Activated T-cell treated with anti-CD3 and anti-CD28 coated beads, Interleukin-2, amount 50 U/mL, for 4 hours (primary cell): ENCODE results near the gene CARS2. TPM values are rescaled to one million over a fixed set of nuclear protein-coding genes. Genes with fewer than 3 reads are reported as not detected.
"Not testable (repeated sequence)": the region's sequence is repeated elsewhere in the genome, so short reads cannot be mapped to it uniquely, and the experiment has no call there.

ENCODE experiments used
- ATAC-seq, 2 donors: fragments of 200-7000 bp; cut with Tn5 transposase; one replicate each; pipeline ENCODE4 v1.10.0; 2021
- DNase-seq: peaks from one replicate; pipeline ENCODE4 v3.0.0-alpha.2; 2020
- H3K27me3 Mint-ChIP-seq: one replicate; pipeline ENCODE4 v1.8.0; 2021; ENCODE audit warnings: low read depth, mixed read lengths
- H3K36me3 Mint-ChIP-seq: one replicate; pipeline ENCODE4 v1.8.0; 2022; ENCODE audit warnings: mixed read lengths; ENCODE audit not compliant: insufficient read depth
- H3K4me1 Mint-ChIP-seq: one replicate; pipeline ENCODE4 v1.8.0; 2021; ENCODE audit warnings: low read depth, mixed read lengths
- H3K4me3 Mint-ChIP-seq: one replicate; pipeline ENCODE4 v1.8.0; 2021; ENCODE audit warnings: mild to moderate bottlenecking, moderate library complexity, mixed read lengths
- H3K9me3 Mint-ChIP-seq: one replicate; pipeline ENCODE4 v1.8.0; 2021; ENCODE audit warnings: mixed read lengths
- total RNA-seq, 3 donors: library from RNA; stranded (reverse); gene quantifications; one replicate each; pipeline ENCODE4 v1.2.1, GENCODE V29; 2021

The CARS2 gene
- total RNA-seq, 3 donors from 2014 or later = 72.6 to 97.4 (median 80.3) TPM

DNA sequence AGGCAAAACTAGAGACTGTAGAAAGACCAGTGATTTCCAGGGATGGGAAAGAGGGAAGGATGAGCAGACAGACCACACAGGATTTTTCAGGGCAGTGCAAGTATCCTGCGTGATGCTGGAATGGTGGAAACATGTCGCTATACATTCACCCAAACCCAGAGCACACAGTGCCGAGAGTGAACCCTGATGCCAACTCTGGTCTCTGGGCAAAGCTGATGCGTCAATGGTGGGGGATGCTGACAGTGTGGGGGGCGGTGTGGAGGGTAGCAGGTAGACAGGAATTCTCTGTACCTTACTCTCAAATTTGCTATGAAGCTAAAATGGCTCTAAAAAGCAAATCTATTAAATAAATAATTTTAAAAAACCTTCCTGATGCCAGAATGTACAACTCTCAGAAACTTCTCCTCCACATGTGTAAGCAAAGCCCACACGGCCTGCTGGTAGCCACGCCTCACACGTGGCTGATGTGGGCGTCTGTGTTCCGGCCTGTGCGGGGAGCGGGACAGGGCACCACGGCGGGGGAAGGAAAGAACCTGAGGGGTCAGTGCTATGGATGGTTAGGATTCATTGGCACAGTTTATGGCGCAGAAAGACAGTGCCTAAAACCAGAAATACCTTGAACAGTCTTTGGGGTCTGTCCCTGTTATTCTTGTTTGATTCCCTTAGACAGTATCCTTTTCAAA is 23.9 kb downstream of the CARS2 start:
- H3K27me3 Mint-ChIP-seq = no peaks in the 10 kb centered on the region
- peaks cover 6% of the 10 kb centered on the region for H3K4me1 Mint-ChIP-seq
- H3K9me3 Mint-ChIP-seq = no peaks in the 10 kb centered on the region
- DNase-seq (no peak), ATAC-seq (no peak)
- H3K36me3 Mint-ChIP-seq = peaks cover 27% of the 10 kb centered on the region
- no peak overlapping the region for H3K4me3 Mint-ChIP-seq

DNA sequence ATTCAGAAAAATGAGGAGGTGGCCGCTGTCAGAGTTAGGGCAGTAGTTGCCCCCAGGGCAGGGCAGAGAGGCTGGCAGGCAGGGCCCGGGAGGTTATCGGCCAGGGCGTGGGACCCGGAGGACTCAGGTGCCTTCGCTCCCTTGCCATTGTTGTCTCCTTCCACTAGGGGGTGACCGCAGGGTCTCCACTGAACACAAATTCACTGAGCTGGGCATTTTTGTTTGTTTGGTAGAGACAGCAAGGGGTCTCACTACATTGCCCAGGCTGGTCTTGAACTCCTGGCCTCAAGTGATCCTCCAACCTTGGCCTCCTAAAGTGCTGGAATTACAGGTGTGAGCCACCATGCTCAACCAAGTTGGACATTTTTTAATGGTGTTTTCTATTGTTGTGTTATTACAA is 25.1 kb downstream of the CARS2 start:
- no peak overlapping the region for H3K4me3 Mint-ChIP-seq
- peaks cover 15% of the 10 kb centered on the region for H3K4me1 Mint-ChIP-seq
- ATAC-seq (no peak), DNase-seq (no peak)
- no peaks in the 10 kb centered on the region for H3K27me3 Mint-ChIP-seq
- no peaks in the 10 kb centered on the region for H3K9me3 Mint-ChIP-seq
- peaks cover 36% of the 10 kb centered on the region for H3K36me3 Mint-ChIP-seq

DNA sequence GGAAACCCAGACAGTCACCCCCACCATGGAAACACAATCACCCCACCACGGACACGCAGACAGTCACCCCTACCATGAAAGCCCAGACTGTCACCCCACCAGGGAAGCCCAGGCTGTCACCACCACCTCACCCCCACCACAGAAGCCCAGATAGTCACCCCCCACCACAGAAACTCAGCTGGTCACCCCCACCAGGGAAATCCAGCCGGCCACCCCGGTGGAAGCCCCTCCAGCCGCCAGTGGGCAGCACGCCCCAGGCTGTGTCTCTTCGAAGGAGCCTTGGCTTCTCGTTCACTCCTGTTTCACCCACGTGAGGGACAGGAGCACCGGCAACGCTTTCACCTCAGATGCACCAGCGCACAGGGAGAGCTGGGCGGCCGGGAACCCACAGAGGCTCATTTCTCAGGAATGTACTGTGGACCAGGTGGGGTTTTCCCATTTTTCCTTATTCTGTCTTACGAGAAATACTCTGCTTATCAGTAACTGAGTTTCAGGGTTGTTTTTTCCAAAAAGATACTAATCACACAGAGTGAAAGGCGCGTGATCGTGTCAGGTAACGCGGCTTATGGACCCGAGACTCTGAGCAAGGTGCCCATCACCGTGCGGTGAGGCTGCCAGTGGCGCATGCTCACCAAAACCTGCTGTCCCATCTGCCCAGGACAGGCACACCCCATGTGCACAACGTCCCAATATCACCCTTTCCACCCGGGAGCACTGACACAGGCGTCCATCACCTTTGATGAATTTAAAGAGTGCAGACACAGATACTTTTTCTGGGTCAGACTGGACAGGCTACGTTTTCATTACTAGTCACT is 28.0 kb downstream of the CARS2 start:
- H3K9me3 Mint-ChIP-seq = no peaks in the 10 kb centered on the region
- H3K27me3 Mint-ChIP-seq = no peaks in the 10 kb centered on the region
- H3K4me3 Mint-ChIP-seq = no peak overlapping the region
- peaks cover 28% of the 10 kb centered on the region for H3K4me1 Mint-ChIP-seq
- ATAC-seq (peak; percentile 35 to 46), DNase-seq (no peak)
- H3K36me3 Mint-ChIP-seq = peaks cover 40% of the 10 kb centered on the region

DNA sequence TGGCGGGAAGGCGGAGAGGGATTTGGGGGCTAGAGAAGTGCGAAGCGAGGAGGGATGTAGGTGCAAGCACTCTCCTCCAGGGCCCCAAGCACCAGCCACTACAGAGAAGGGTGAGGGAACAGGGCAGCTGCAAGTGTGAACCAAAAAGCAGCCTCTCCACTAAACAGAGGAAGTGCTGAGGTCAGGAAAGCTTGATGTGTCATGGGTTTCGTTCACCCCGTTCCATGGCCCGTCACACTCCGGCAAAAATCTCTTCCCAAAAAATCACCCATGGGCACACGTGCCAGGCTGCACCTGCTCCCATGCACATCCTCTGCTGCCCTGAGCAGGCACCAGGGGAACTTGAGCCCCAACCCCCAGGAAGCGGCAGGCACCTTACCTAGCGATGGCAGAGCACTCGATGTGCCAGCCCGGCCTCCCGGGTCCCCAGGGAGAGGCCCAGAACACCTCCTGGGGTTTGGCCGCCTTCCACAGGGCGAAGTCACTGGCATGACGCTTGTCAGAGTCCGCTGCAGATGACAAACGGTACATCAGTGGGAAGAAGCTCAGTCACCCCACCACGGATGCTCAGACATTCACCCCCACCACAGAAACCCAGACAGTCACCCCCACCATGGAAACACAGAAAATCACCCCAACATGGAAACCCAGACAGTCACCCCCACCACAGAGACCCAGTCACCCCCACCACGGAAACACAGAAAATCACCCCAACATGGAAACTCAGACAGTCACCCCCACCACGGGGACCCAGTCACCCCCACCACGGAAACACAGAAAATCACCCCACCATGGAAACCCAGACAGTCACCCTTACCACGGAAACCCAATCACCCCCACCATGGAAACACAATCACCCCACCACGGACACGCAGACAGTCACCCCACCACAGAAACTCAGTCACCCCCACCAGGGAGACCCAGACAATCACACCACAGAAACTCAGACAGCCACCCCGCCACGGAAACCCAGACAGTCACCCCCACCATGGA is 29.0 kb downstream of the CARS2 start:
- peak; percentile 77 to 82 for ATAC-seq
- Mint-ChIP-seq H3K27me3 (no peaks in the 10 kb centered on the region), H3K36me3 (peaks cover 46% of the 10 kb centered on the region), H3K9me3 (no peaks in the 10 kb centered on the region), H3K4me3 (no peak overlapping the region), H3K4me1 (peaks cover 36% of the 10 kb centered on the region)
- DNase-seq = no peak

DNA sequence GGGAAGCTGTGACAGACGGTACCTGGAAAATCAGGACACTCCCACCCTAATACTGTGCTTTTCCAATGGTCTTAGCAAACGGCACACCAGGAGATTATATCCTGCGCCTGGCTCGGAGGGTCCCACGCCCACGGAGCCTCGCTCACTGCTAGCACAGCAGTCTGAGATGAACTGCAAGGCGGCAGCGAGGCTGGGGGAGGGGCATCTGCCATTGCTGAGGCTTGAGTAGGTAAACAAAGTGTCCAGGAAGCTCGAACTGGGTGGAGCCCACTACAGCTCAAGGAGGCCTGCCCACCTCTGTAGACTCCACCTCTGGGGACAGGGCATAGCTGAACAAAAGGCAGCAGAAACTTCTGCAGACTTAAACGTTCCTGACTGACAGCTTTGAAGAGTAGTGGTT is 36.1 kb downstream of the CARS2 start:
- H3K4me3 Mint-ChIP-seq, DNase-seq, ATAC-seq, H3K27me3 Mint-ChIP-seq, H3K9me3 Mint-ChIP-seq: not testable (repeated sequence)
- Mint-ChIP-seq H3K36me3 (peaks cover 44% of the 10 kb centered on the region), H3K4me1 (peaks cover 31% of the 10 kb centered on the region)

DNA sequence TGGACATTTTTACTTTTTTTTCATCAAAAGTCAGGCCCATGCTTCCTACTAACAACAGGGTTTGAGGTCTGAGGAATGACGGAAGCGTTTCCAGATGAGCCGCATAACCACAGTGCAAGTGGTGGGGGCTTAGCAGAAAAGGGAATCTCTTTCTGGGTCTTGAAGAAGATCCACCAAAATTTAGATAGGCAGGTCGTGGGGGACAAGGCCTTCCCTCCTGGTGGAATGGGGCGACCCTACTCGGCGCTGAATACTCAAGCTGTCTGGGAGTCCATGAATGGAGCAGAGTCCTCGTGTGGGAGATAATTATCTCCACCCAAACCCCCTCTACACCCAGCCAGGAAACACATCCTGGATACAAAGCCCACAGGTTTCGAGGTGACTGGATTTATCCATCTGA is 36.9 kb downstream of the CARS2 start:
- H3K4me1 Mint-ChIP-seq = peaks cover 26% of the 10 kb centered on the region
- no peaks in the 10 kb centered on the region for H3K27me3 Mint-ChIP-seq
- ATAC-seq (no peak), DNase-seq (no peak)
- H3K36me3 Mint-ChIP-seq = peaks cover 42% of the 10 kb centered on the region
- H3K9me3 Mint-ChIP-seq = no peaks in the 10 kb centered on the region
- H3K4me3 Mint-ChIP-seq = no peak overlapping the region

DNA sequence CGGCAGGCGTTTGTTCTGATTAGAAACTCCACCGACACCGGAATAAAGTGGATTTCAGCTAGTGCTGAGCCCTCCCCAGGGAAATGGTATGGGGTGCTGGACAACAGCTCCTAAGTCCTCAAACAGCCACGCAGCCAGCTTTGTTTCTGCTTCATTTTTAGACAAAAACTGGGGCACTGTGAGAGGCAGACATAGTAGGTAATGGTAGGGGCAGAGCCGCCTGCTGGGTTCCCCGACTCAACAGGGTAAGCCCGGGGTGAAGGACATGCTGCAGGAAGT is 39.7 kb downstream of the CARS2 start:
- no peak overlapping the region for H3K4me3 Mint-ChIP-seq
- DNase-seq (no peak), ATAC-seq (no peak)
- H3K9me3 Mint-ChIP-seq = no peaks in the 10 kb centered on the region
- H3K4me1 Mint-ChIP-seq = peaks cover 6% of the 10 kb centered on the region
- peaks cover 49% of the 10 kb centered on the region for H3K36me3 Mint-ChIP-seq
- no peaks in the 10 kb centered on the region for H3K27me3 Mint-ChIP-seq

DNA sequence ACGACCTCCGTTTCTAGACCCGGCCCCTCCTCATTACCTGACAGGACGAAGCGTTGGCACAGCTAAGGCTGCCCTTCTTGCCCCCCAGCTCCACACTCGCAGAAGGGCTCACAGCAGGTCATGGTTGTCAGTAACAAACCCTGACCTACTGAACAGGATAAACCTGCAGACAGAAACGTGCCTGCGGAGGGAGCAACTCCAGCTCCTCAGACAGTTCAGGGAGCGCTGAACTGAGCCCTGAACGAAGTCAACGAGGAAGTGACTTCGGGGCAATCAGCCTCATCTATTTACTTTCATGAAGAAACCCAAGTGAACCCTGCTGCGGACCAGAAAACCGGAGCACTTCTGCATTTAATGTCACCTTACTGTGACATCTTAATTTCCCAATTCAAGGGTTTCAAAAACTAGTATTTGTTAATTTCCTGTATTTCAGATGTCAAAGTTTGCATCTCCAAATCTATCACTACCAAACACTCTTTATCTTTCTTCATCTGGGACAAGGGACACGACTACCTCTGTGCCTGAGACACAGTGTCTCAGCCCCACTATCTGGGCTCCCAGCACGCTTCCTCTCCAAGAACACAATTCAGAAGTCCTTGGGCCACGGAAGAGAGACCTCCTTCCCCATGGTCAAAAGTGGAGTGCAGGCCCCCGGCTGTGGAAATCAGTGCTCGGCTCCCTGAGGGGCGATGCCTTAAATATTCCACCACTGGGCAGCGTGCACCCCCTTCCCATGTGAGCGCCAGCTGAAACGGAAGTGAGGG is 40.2 kb downstream of the CARS2 start:
- ATAC-seq = no peak
- peaks cover 48% of the 10 kb centered on the region for H3K36me3 Mint-ChIP-seq
- no peaks in the 10 kb centered on the region for H3K9me3 Mint-ChIP-seq
- peaks cover 1% of the 10 kb centered on the region for H3K4me1 Mint-ChIP-seq
- DNase-seq = no peak
- no peaks in the 10 kb centered on the region for H3K27me3 Mint-ChIP-seq
- H3K4me3 Mint-ChIP-seq = no peak overlapping the region

DNA sequence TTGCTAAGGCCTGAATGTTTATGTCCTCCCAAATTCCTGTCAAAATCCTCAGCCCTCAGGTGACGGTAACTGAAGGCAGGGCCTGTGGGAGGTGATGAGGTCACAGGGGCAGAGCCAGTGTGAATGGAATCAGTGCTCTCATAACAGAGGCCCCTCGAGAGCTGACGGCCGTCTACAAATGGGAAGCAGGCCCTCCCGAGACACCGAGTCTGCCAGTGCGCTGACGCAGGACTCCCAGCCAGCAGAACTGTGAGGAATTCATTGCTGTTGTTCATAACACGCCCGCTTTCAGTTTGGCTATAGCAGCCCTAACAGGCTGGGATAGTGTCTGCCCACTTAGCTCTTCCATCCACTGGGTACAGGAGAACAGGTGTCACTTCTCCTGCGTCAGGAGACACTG is 41.2 kb downstream of the CARS2 start:
- ATAC-seq = no peak
- Mint-ChIP-seq H3K36me3 (peaks cover 52% of the 10 kb centered on the region), H3K4me1 (no peaks in the 10 kb centered on the region), H3K9me3 (no peaks in the 10 kb centered on the region), H3K27me3 (no peaks in the 10 kb centered on the region), H3K4me3 (no peak overlapping the region)
- DNase-seq = no peak

DNA sequence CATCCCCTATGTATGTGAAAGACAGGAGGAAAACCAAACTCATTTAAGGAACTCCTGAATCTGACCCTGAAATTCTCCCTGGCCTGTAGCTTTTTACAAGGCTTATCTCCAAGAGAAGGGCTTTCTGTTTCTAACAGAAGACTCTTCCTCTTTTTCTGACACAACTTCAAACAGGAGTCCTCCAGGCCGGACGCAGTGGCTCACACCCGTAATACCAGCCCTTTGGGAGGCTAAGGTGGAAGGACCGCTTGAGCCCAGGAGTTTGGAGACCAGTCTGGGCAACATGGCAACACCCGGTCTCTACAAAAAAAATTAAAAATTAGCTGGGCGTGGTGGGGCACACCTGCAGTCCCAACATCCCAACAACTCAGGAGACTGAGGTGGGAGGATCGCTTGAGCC is 41.9 kb downstream of the CARS2 start:
- Mint-ChIP-seq H3K9me3 (no peaks in the 10 kb centered on the region), H3K36me3 (peaks cover 56% of the 10 kb centered on the region), H3K4me1 (peaks cover 4% of the 10 kb centered on the region), H3K4me3 (no peak overlapping the region), H3K27me3 (no peaks in the 10 kb centered on the region)
- DNase-seq (no peak), ATAC-seq (no peak)

DNA sequence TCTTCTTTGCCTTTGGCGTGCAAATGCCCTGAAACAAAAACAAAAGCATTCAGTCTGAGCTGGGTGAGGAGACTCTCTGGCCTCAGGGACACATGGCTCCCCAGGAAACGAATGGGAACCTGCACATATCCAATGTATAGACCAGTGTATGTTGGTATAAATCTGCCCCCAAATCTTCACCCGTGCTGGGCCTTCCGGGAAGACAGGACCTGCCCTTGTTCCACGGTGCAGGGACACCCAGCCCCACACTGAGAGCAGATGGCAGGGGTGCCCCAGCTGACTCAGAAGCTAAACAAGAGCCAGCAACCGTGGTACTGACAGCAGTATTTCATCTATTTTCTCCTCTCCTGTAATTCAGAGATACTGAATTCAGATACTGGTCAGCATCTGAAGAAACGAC is 42.4 kb downstream of the CARS2 start:
- Mint-ChIP-seq H3K36me3 (peaks cover 57% of the 10 kb centered on the region), H3K9me3 (no peaks in the 10 kb centered on the region)
- DNase-seq = no peak

DNA sequence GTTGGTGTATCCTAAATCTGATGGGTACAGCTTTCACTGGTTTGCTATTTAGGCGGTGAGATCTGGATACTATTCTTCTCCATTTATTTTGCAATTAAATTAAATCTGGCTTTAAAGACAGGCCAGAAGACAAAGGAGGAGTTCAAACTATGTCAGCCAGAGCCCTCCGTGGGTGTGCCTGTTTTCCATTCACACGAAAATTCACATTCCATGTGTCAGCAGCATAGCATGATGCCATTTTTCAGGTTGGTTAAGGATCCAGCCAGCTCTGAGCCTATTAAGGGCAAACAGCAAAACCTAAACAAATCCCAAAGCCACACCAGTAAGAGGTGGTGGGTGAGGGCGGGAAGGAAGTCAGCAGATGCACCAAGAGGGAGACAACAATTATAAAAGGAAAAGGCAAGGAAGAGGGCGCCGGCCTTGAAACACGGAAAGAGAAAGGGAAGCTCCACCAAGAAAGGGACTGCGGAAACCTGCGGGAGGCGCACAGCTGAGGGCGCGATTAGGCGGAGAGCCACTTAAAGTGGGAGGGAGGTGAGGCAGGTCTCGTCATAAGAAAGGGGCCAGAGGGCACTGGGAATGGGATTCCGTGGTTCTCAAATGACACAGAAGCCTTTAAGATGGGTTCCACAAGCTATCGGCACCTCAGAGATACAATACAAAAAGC is 43.0 kb downstream of the CARS2 start:
- Mint-ChIP-seq H3K9me3 (no peaks in the 10 kb centered on the region), H3K27me3 (no peaks in the 10 kb centered on the region), H3K4me1 (peaks cover 15% of the 10 kb centered on the region), H3K36me3 (peaks cover 57% of the 10 kb centered on the region), H3K4me3 (no peak overlapping the region)
- no peak for ATAC-seq
- no peak for DNase-seq

More for the DNA sequence above, 42.4 kb downstream of the CARS2 start:
- Mint-ChIP-seq H3K4me1 (peaks cover 9% of the 10 kb centered on the region), H3K4me3 (no peak overlapping the region), H3K27me3 (no peaks in the 10 kb centered on the region)
- ATAC-seq = no peak

DNA sequence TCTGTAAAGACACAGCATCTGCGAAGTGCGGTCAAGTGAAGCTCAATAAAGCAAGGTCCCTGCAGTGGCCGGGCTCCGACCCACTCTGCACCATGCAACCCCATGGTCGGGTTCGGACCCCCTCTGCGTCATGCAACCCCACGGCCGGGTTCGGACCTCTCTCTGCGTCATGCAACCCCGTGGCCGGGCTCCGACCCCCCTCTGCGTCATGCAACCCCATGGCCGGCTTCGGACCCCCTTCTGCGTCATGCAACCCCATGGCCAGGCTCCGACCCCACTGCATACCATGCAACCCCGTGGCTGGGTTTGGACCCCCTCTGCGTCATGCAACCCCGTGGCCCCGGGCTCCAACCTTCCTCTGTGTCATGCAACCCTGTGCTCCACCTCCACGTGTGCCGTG is 43.8 kb downstream of the CARS2 start:
- Mint-ChIP-seq H3K9me3 (no peaks in the 10 kb centered on the region), H3K4me1 (peaks cover 23% of the 10 kb centered on the region), H3K36me3 (peaks cover 51% of the 10 kb centered on the region), H3K27me3 (no peaks in the 10 kb centered on the region), H3K4me3 (no peak overlapping the region)
- DNase-seq (no peak), ATAC-seq (no peak)
